Hepatocyte (in vitro differentiated cells): ENCODE data around the gene DTNBP1. TPM values are rescaled to one million over a fixed set of nuclear protein-coding genes. Genes with fewer than 3 reads are reported as not detected.

Experiments
- DNase-seq: peaks from one replicate; pipeline ENCODE4 v3.0.0-alpha.2; 2016; ENCODE audit warnings: low spot score
- H2AFZ ChIP-seq: fragments of 200-600 bp; sonication (generic); 2 replicates; pipeline ENCODE4 v1.6.0; 2016; ENCODE audit warnings: antibody characterized with exemption, mild to moderate bottlenecking
- H3K27ac ChIP-seq: fragments of 200-600 bp; sonication (generic); 2 replicates; pipeline ENCODE4 v1.5.1; 2016; ENCODE audit warnings: mild to moderate bottlenecking
- H3K27me3 ChIP-seq: fragments of 200-600 bp; sonication (generic); 2 replicates; pipeline ENCODE4 v1.6.1; 2016
- H3K36me3 ChIP-seq: fragments of 200-600 bp; sonication (generic); replicated peaks from 2 replicates; pipeline ENCODE4 v1.5.1; 2016; ENCODE audit warnings: low read depth; ENCODE audit not compliant: insufficient read depth
- H3K4me1 ChIP-seq: fragments of 200-600 bp; sonication (generic); 2 replicates; pipeline ENCODE4 v1.5.1; 2016; ENCODE audit warnings: mild to moderate bottlenecking, moderate library complexity; ENCODE audit not compliant: insufficient read depth
- H3K4me2 ChIP-seq: fragments of 200-600 bp; sonication (generic); 2 replicates; pipeline ENCODE4 v1.6.0; 2016
- H3K4me3 ChIP-seq: fragments of 200-600 bp; sonication (generic); 2 replicates; pipeline ENCODE4 v1.5.1; 2016; ENCODE audit warnings: mild to moderate bottlenecking
- H3K79me2 ChIP-seq: fragments of 200-600 bp; sonication (generic); 2 replicates; pipeline ENCODE4 v1.6.0; 2017; ENCODE audit warnings: mild to moderate bottlenecking
- H3K9me2 ChIP-seq: fragments of 200-600 bp; sonication (generic); replicated peaks from 2 replicates; pipeline ENCODE4 v1.6.0; 2017; ENCODE audit warnings: mild to moderate bottlenecking; ENCODE audit not compliant: insufficient read depth
- H3K9me3 ChIP-seq: fragments of 200-600 bp; sonication (generic); 2 replicates; pipeline ENCODE4 v1.5.1; 2016; ENCODE audit warnings: low read depth, mild to moderate bottlenecking
- H4K20me1 ChIP-seq: fragments of 200-600 bp; sonication (generic); 2 replicates; pipeline ENCODE4 v1.6.0; 2016; ENCODE audit warnings: mild to moderate bottlenecking; ENCODE audit not compliant: insufficient read depth, poor library complexity, severe bottlenecking
- EZH2 ChIP-seq: fragments of 200-600 bp; sonication (generic); IDR thresholded peaks from 2 replicates; pipeline ENCODE4 v1.6.1; 2016; ENCODE audit warnings: antibody characterized with exemption, mild to moderate bottlenecking, borderline replicate concordance
- EZH2phosphoT487 ChIP-seq: fragments of 200-600 bp; sonication (generic); IDR thresholded peaks from one replicate; pipeline ENCODE4 v1.6.1; 2018; ENCODE audit warnings: antibody characterized with exemption, mild to moderate bottlenecking, low read depth, moderate library complexity; ENCODE audit not compliant: unreplicated experiment, severe bottlenecking
- WGBS: methylation state at CpG from one replicate; pipeline ENCODE4 v1.1.6; 2016; ENCODE audit warnings: low lambda C conversion rate; ENCODE audit errors: missing lambda C conversion rate; 5-methylcytosine and 5-hydroxymethylcytosine counted together
- polyA plus RNA-seq: library from polyadenylated mRNA; unstranded; fragments of >200 nt; fragmentation: Nextera tagmentation; extraction: Ambion mirVana; gene quantifications from 2 replicates; pipeline ENCODE4 v1.2.1, GENCODE V29; 2016
- total RNA-seq: library from RNA; depleted of rRNA; stranded (reverse); fragments of >200 nt; gene quantifications from 2 replicates; pipeline ENCODE4 v1.2.3, GENCODE V29; 2014
- TF ChIP-seq, protein P1 (sequence below): fragments of 200-600 bp; sonication (generic); IDR thresholded peaks from 2 replicates; pipeline ENCODE4 v1.5.1; 2016; ENCODE audit warnings: antibody characterized with exemption, mild to moderate bottlenecking; ENCODE audit not compliant: poor library complexity

The DTNBP1 gene
- total and polyA plus RNA-seq, 2 experiments from 2014 or later, result 3.4 to 25.6 TPM

DNA sequence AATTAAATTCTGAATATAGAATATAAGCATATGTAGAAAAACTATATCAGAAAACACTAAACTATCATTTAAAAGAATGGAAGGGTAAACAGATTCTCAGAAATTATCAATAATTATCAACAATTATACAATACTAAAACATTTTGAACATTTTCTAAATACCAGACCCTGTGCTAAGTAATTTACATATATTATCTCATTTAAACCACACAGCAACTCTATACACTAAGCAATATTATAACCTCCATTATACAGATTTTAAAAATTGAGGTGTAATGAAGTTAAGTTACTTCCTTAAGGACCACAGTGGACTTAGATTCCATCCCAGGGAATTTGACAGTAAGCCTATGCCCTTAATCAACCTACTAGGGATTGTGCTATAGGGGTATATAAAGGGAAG, 33.3 kb downstream of the DTNBP1 start:
- Histone ChIP-seq H3K27me3 (no peaks in the 10 kb centered on the region), H4K20me1 (no peaks in the 10 kb centered on the region), H3K9me2 (no peaks in the 10 kb centered on the region), H3K4me2 (no peak overlapping the region), H3K27ac (no peak overlapping the region), H3K4me1 (peaks cover 12% of the 10 kb centered on the region), H3K4me3 (no peak overlapping the region), H3K36me3 (no peaks in the 10 kb centered on the region), H2AFZ (no peak overlapping the region), H3K9me3 (no peaks in the 10 kb centered on the region), H3K79me2 (no peaks in the 10 kb centered on the region)
- TF ChIP-seq EZH2phosphoT487, result no peak
- TF ChIP-seq, protein P1, sequence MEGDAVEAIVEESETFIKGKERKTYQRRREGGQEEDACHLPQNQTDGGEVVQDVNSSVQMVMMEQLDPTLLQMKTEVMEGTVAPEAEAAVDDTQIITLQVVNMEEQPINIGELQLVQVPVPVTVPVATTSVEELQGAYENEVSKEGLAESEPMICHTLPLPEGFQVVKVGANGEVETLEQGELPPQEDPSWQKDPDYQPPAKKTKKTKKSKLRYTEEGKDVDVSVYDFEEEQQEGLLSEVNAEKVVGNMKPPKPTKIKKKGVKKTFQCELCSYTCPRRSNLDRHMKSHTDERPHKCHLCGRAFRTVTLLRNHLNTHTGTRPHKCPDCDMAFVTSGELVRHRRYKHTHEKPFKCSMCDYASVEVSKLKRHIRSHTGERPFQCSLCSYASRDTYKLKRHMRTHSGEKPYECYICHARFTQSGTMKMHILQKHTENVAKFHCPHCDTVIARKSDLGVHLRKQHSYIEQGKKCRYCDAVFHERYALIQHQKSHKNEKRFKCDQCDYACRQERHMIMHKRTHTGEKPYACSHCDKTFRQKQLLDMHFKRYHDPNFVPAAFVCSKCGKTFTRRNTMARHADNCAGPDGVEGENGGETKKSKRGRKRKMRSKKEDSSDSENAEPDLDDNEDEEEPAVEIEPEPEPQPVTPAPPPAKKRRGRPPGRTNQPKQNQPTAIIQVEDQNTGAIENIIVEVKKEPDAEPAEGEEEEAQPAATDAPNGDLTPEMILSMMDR, result no peak
- no peak for DNase-seq

DNA sequence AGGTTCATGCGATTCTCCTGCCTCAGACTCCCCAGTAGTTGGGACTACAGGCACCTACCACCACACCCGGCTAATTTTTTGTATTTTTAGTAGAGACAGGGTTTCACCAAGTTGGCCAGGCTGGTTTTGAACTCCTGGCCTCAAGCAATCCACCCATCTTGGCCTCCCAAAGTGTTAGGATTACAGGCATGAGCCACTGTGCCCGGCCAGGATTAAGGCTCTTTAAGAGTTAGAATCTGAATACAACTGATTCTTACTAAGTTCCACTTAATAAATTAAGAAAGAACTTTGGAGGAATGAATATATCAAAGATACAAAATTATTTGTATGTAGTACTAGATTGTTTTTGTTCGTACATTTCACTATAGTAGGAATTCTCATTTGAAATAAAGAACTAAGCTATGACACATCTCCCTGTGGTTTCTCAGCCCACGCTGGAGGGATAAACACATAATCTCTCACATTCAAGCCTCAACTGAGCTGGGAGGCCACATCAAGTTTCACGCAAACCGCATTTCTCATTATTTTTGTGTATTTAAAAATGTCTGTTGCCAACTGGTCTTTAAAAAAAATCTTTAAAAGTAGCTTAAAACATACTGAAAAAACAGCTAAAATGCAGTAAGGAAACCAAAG, 34.2 kb downstream of the DTNBP1 start:
- no peaks in the 10 kb centered on the region for H3K36me3 ChIP-seq
- H3K27ac ChIP-seq, result no peak overlapping the region
- H3K79me2 ChIP-seq, result no peaks in the 10 kb centered on the region
- no peak overlapping the region for H2AFZ ChIP-seq
- H3K4me3 ChIP-seq, result no peak overlapping the region
- no peak overlapping the region for H3K4me2 ChIP-seq
- TF ChIP-seq, protein P1, result no peak
- TF ChIP-seq EZH2 (no peak), EZH2phosphoT487 (no peak)
- no peaks in the 10 kb centered on the region for H3K27me3 ChIP-seq
- H3K9me3 ChIP-seq, result no peaks in the 10 kb centered on the region
- H4K20me1 ChIP-seq, result no peaks in the 10 kb centered on the region
- peaks cover 12% of the 10 kb centered on the region for H3K4me1 ChIP-seq
- 74% methylated on average over 7 of the region's 7 CpGs for WGBS
- no peaks in the 10 kb centered on the region for H3K9me2 ChIP-seq
- peak; percentile 8 for DNase-seq

DNA sequence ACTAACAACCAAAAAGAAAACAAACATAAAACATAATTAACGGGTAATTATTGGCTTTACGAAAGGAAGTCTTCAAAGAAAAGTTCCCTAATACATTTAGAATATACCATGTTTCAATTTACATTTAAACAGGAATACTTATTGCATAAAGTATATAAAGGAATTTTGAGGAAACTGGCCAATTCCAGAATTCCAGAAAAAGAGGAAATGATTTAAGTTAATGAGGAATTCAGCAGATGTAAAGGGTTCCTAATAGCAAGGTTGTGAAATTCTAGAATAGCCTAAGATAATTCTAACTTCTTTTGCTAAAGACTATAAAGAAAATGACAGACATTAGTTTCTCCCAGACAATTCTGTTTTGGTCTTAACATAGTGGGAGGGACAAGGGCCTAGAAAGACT, 35.0 kb downstream of the DTNBP1 start:
- no peak for DNase-seq
- WGBS, result 88% methylated on average over 2 of the region's 2 CpGs
- Histone ChIP-seq H3K79me2 (no peaks in the 10 kb centered on the region), H4K20me1 (no peaks in the 10 kb centered on the region), H3K9me2 (no peaks in the 10 kb centered on the region), H3K4me3 (no peak overlapping the region), H3K4me1 (peaks cover 12% of the 10 kb centered on the region), H3K9me3 (no peaks in the 10 kb centered on the region), H2AFZ (no peak overlapping the region), H3K27me3 (no peaks in the 10 kb centered on the region), H3K36me3 (no peaks in the 10 kb centered on the region), H3K27ac (no peak overlapping the region), H3K4me2 (peak overlapping the region; percentile 53)
- TF ChIP-seq EZH2, result no peak
- TF ChIP-seq EZH2phosphoT487, result no peak
- TF ChIP-seq, protein P1, result no peak
